Endothelial cell of umbilical vein (primary cell): ENCODE results near the gene CADPS. TPM values are rescaled to one million over a fixed set of nuclear protein-coding genes. Genes with fewer than 3 reads are reported as not detected.

Experiments used
- BruUV-seq: library from RNA; stranded (reverse); fragments of 400-500 nt; replicated peaks from 2 replicates; lab custom pipeline; 2021; lab: Mats Ljungman, UMichigan
- CTCF ChIA-PET: fragments of 300-600, 350-600 bp; sonication (Branson Sonifier 250); formaldehyde crosslinking; loops from one replicate; lab custom pipeline; 2021; ENCODE audit warnings: antibody characterized with exemption, inconsistent platforms; lab: Charles Lee
- POLR2A ChIA-PET: fragments of 300-600, 350-600 bp; sonication (Branson Sonifier 250); formaldehyde crosslinking; loops from one replicate; lab custom pipeline; 2021; ENCODE audit warnings: antibody characterized with exemption, inconsistent platforms; lab: Charles Lee
- DNase-seq: peaks from one replicate; pipeline ENCODE4 v3.0.0-alpha.2; 2011; ENCODE audit warnings: low read depth, low spot score
- FAIRE-seq: peaks from 2 replicates; lab custom pipeline; 2011; peaks lifted over from hg19 to GRCh38; lab: Jason Lieb, UNC
- H2AFZ ChIP-seq: 2 replicates; pipeline ENCODE4 v1.6.0; 2012; ENCODE audit warnings: low read depth, low read length, control low read depth, inconsistent platforms
- H3K27ac ChIP-seq: 2 replicates; pipeline ENCODE4 v1.5.1; 2011; ENCODE audit warnings: low read depth, mild to moderate bottlenecking, control low read depth, low read length, moderate library complexity; ENCODE audit not compliant: insufficient read depth
- H3K27me3 ChIP-seq, 2 experiments: 2 replicates each; pipeline versions ENCODE4 v1.6.0 to v1.6.1; 2011; ENCODE audit warnings: low read length in 2 of 2, mixed read lengths in 1 of 2; ENCODE audit not compliant: control insufficient read depth in 2 of 2, insufficient read depth in 2 of 2
- H3K36me3 ChIP-seq, 2 experiments: 2 replicates in 1 of 2; 3 replicates in 1 of 2; pipeline ENCODE4 v1.5.1; 2011; ENCODE audit warnings: low read length in 2 of 2, mild to moderate bottlenecking in 1 of 2, moderate library complexity in 1 of 2; ENCODE audit not compliant: control insufficient read depth in 2 of 2, insufficient read depth in 2 of 2; ENCODE audit errors: extremely low read depth in 1 of 2
- H3K4me1 ChIP-seq: 3 replicates; pipeline ENCODE4 v1.5.1; 2011; ENCODE audit warnings: mild to moderate bottlenecking, low read length; ENCODE audit not compliant: control insufficient read depth, insufficient read depth; ENCODE audit errors: extremely low read depth
- H3K4me2 ChIP-seq: 2 replicates; pipeline ENCODE4 v1.6.1; 2011; ENCODE audit warnings: low read length, control low read depth, mixed read lengths; ENCODE audit not compliant: insufficient read depth
- H3K4me3 ChIP-seq, 3 experiments: fragments of 200-600 bp in 1 of 3; sonication (generic), shearing (Covaris generic) in 1 of 3; replicated peaks in 1 of 3; 2 replicates each; pipeline ENCODE4 v1.5.1; 2011 to 2016; ENCODE audit warnings: control low read depth in 3 of 3, low read length in 3 of 3, mild to moderate bottlenecking in 2 of 3, inconsistent platforms in 1 of 3, low read depth in 1 of 3, moderate library complexity in 1 of 3; ENCODE audit not compliant: insufficient read depth in 1 of 3
- H3K79me2 ChIP-seq: 2 replicates; pipeline ENCODE4 v1.6.0; 2012; ENCODE audit warnings: low read length, inconsistent platforms; ENCODE audit not compliant: control insufficient read depth, insufficient read depth
- H3K9ac ChIP-seq: replicated peaks from 2 replicates; pipeline ENCODE3; 2011; ENCODE audit warnings: low read length, control low read depth; ENCODE audit not compliant: insufficient read depth; ENCODE audit errors: extremely low read depth
- H3K9me1 ChIP-seq: replicated peaks from 3 replicates; pipeline ENCODE4 v1.6.0; 2011; ENCODE audit warnings: mild to moderate bottlenecking, low read length; ENCODE audit not compliant: control insufficient read depth, insufficient read depth; ENCODE audit errors: extremely low read depth
- H3K9me3 ChIP-seq: replicated peaks from 2 replicates; pipeline ENCODE4 v1.5.1; 2012; ENCODE audit warnings: low read length, inconsistent platforms; ENCODE audit not compliant: control insufficient read depth, insufficient read depth
- H4K20me1 ChIP-seq: replicated peaks from 2 replicates; pipeline ENCODE3; 2011; ENCODE audit warnings: mild to moderate bottlenecking, low read length; ENCODE audit not compliant: control insufficient read depth, insufficient read depth; ENCODE audit errors: extremely low read depth
- CTCF ChIP-seq, 2 donors: IDR thresholded peaks; 1 replicate in 1 of 2; 2 replicates in 1 of 2; pipeline ENCODE4 v1.5.1; 2011; ENCODE audit warnings: low read length in 2 of 2, mild to moderate bottlenecking in 2 of 2, moderate library complexity in 2 of 2, control low read depth in 1 of 2, inconsistent platforms in 1 of 2, low read depth in 1 of 2; ENCODE audit not compliant: insufficient read depth in 1 of 2; ENCODE audit errors: extremely low read depth in 1 of 2
- EZH2 ChIP-seq: IDR thresholded peaks from 2 replicates; pipeline ENCODE4 v1.6.1; 2012; ENCODE audit warnings: borderline replicate concordance, low read depth, mild to moderate bottlenecking, moderate library complexity, low read length, inconsistent platforms; ENCODE audit not compliant: severe bottlenecking
- FOS ChIP-seq: IDR thresholded peaks from 2 replicates; pipeline ENCODE4 v1.6.1; 2011; ENCODE audit warnings: mild to moderate bottlenecking, low read length, moderate library complexity, borderline replicate concordance; ENCODE audit not compliant: insufficient read depth
- GATA2 ChIP-seq: IDR thresholded peaks from 2 replicates; pipeline ENCODE4 v1.7.0; 2011; ENCODE audit warnings: low read depth, mild to moderate bottlenecking, moderate library complexity, mixed read lengths, low read length; ENCODE audit not compliant: insufficient read length, insufficient read depth
- JUN ChIP-seq: IDR thresholded peaks from 2 replicates; pipeline ENCODE4 v1.6.1; 2011; ENCODE audit warnings: borderline replicate concordance, low read depth; ENCODE audit not compliant: insufficient read length, insufficient read depth
- MAX ChIP-seq: IDR thresholded peaks from 2 replicates; pipeline ENCODE4 v1.6.1; 2011; ENCODE audit not compliant: insufficient read depth, insufficient read length
- MYC ChIP-seq: IDR thresholded peaks from one replicate; pipeline ENCODE4 v1.6.1; 2011; ENCODE audit warnings: mild to moderate bottlenecking, low read depth, low read length
- POLR2A ChIP-seq: IDR thresholded peaks from 2 replicates; pipeline ENCODE4 v1.6.1; 2012; ENCODE audit warnings: low read depth, mild to moderate bottlenecking, control low read depth, low read length
- POLR2AphosphoS5 ChIP-seq: IDR thresholded peaks from 2 replicates; pipeline ENCODE4 v1.6.1; 2012; ENCODE audit warnings: low read depth, mild to moderate bottlenecking, control low read depth, low read length, moderate library complexity; ENCODE audit not compliant: insufficient read depth
- dilution Hi-C: fragments of 300-500 bp; cut with MboI; formaldehyde crosslinking; loops from one replicate; pipeline ENCODE4 v1.15.0; 2019; ENCODE audit warnings: low sequenced_read_pairs; ENCODE audit not compliant: extremely low pct_ligation_motif_present
- intact Hi-C: fragments of 100-400 bp; cut with micrococcal nuclease; formaldehyde crosslinking; loops from one replicate; pipeline ENCODE4 v1.10.0; 2022
- polyA plus RNA-seq, 4 experiments: library from polyadenylated mRNA; depleted of rRNA in 3 of 4; stranded (reverse) in 3 of 4; unstranded in 1 of 4; fragments of >200 nt; gene quantifications; 2 replicates each; pipeline versions ENCODE4 v1.2.1 to v1.2.3, GENCODE V29; 2011 to 2012; ENCODE audit warnings: missing spikeins in 1 of 4
- total RNA-seq: library from RNA; stranded (reverse); gene quantifications from 2 replicates; pipeline ENCODE4 v1.2.3, GENCODE V29; 2021

CADPS gene
- total and polyA plus RNA-seq, 2 donors (not counting 3 experiments of a cell fraction or from before 2014, with no cell fraction given) = not detected

GRCh38 chr3:62632510-62633294, 242.5 kb downstream of the CADPS start:
- no peaks in the 10 kb centered on the region for H3K79me2 ChIP-seq
- intact Hi-C loops = no loop called here
- H3K4me2 ChIP-seq = no peak overlapping the region
- H3K9me1 ChIP-seq = no peaks in the 10 kb centered on the region
- dilution Hi-C loops = no loop called here
- no peaks in the 10 kb centered on the region for H4K20me1 ChIP-seq
- BruUV-seq = no TSS peak
- peaks cover 9 to 14% of the 10 kb centered on the region in 2 experiments for H3K27me3 ChIP-seq
- POLR2A ChIA-PET = no interaction called here
- H3K4me1 ChIP-seq = no peaks in the 10 kb centered on the region
- H3K9me3 ChIP-seq = no peaks in the 10 kb centered on the region
- H3K4me3 ChIP-seq = no peak overlapping the region
- H3K36me3 ChIP-seq = no peaks in the 10 kb centered on the region
- DNase-seq = no peak
- FAIRE-seq = no peak
- no peak overlapping the region for H3K27ac ChIP-seq
- TF ChIP-seq POLR2A (no peak), JUN (no peak), MYC (no peak), POLR2AphosphoS5 (no peak), EZH2 (no peak), MAX (no peak), FOS (no peak), CTCF (IDR thresholded peaks at IDR 0.05; ENCODE audit: extremely low read depth in 1 of 2, insufficient read depth in 1 of 2, low read depth in 1 of 2, low read length in 2 of 2) (no peak), GATA2 (no peak)
- no peak overlapping the region for H3K9ac ChIP-seq
- CTCF ChIA-PET = no interaction called here
- no peak overlapping the region for H2AFZ ChIP-seq
